GM21717 (cell line): ENCODE measurements around the gene PTCH2.
A peak's percentile ranks its signal among the peaks of the same experiment; 100 is the strongest.

Source experiments
- ATAC-seq: cut with Tn5 transposase; IDR thresholded peaks from one replicate; pipeline ENCODE4 v1.9.1; 2021; ENCODE audit warnings: mild to moderate bottlenecking, moderate library complexity; ENCODE audit not compliant: unreplicated experiment

The PTCH2 gene

GRCh38 chr1:44780583-44781121, 62.4 kb downstream of the PTCH2 start:
- no peak for ATAC-seq

- ATAC-seq, result no peak
Observed at GRCh38 chr1:44778705-44779576, 64.1 kb downstream of the PTCH2 start.

GRCh38 chr1:44777969-44778635, 65.0 kb downstream of the PTCH2 start:
- ATAC-seq, result no peak

- ATAC-seq, result no peak
Observed at GRCh38 chr1:44777547-44777946, 65.5 kb downstream of the PTCH2 start.

- ATAC-seq, result no peak
Observed at GRCh38 chr1:44776730-44777068, 66.4 kb downstream of the PTCH2 start.

GRCh38 chr1:44775930-44776729, 66.9 kb downstream of the PTCH2 start:
- peak; percentile 12 for ATAC-seq

- ATAC-seq, result peak; percentile 75
Observed at GRCh38 chr1:44775078-44775929, 67.7 kb downstream of the PTCH2 start, which contains the start of gene RPS8. TSS of gene RPS8 (plus strand) at chr1:44775540. CDS start at chr1:44775597, 57 bp downstream.
